Gastrocnemius medialis (tissue), 4 donors: ENCODE results near the gene LNPEP.

Experiments
- POLR2A ChIP-seq, 2 donors: fragments of 450-650 bp; IDR thresholded peaks; one replicate each; pipeline ENCODE4 v1.6.1; 2017; ENCODE audit warnings: antibody characterized with exemption in 2 of 2, mild to moderate bottlenecking in 2 of 2, moderate library complexity in 2 of 2
- TF ChIP-seq, protein P1 (sequence below), 5 experiments: fragments of 450-650 bp in 3 of 5; fragments of 200-600 bp in 2 of 5; sonication (generic) in 2 of 5; IDR thresholded peaks in 4 of 5; conservative IDR thresholded peaks in 1 of 5; 1 replicate in 4 of 5; 2 replicates in 1 of 5; pipeline ENCODE4 v1.5.1; 2016 to 2019; ENCODE audit warnings: antibody characterized with exemption in 5 of 5, mild to moderate bottlenecking in 3 of 5, moderate library complexity in 3 of 5

DNA sequence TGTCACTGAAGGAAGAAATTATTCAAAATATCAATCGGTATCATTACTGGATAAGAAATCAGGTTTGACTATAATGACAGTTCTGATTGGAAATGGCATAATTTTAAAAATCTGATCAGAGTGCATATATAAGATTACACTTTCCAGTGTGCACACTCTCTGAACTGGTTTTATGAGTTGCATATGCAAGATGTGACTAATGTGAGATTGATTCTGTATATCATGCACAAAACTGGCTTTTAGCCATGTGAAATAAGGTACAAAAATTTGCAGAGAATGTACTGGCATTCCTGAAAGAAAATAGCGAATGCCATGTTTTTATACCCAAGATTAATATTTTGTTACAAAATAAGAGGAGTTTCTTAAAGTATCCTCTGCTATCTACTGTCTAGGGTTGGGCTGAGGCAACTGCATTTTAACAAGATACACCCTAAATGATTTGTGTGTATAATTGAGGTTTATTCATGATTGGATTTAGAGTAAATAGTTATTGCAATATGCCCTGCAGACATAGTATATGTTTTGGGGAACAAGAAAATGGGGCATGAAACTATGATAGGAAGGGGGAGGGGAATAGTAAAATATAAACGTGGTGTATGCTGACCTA lies 70.7 kb downstream of the LNPEP start:
- TF ChIP-seq, protein P1, sequence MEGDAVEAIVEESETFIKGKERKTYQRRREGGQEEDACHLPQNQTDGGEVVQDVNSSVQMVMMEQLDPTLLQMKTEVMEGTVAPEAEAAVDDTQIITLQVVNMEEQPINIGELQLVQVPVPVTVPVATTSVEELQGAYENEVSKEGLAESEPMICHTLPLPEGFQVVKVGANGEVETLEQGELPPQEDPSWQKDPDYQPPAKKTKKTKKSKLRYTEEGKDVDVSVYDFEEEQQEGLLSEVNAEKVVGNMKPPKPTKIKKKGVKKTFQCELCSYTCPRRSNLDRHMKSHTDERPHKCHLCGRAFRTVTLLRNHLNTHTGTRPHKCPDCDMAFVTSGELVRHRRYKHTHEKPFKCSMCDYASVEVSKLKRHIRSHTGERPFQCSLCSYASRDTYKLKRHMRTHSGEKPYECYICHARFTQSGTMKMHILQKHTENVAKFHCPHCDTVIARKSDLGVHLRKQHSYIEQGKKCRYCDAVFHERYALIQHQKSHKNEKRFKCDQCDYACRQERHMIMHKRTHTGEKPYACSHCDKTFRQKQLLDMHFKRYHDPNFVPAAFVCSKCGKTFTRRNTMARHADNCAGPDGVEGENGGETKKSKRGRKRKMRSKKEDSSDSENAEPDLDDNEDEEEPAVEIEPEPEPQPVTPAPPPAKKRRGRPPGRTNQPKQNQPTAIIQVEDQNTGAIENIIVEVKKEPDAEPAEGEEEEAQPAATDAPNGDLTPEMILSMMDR (IDR thresholded peaks at IDR 0.05 in 4 of 5, conservative IDR thresholded peaks at IDR 0.05 in 1 of 5): no peak
- TF ChIP-seq POLR2A (IDR thresholded peaks at IDR 0.05): no peak
